SU-DHL-6 (cell line): ENCODE data around the gene GCN1.

ENCODE experiments used
- EZH2phosphoT487 ChIP-seq: fragments of 200-600 bp; sonication (generic), shearing (Covaris generic); conservative IDR thresholded peaks from 2 replicates; pipeline ENCODE4 v1.6.1; 2018; ENCODE audit warnings: mild to moderate bottlenecking, antibody characterized with exemption, low read length, moderate library complexity, mixed read lengths
- TF ChIP-seq, protein P1 (sequence below): fragments of 200-600 bp; sonication (generic); IDR thresholded peaks from one replicate; pipeline ENCODE4 v1.5.1; 2017; ENCODE audit warnings: antibody characterized with exemption, mild to moderate bottlenecking, low read length, moderate library complexity; ENCODE audit not compliant: insufficient read depth, poor library complexity, severe bottlenecking

DNA sequence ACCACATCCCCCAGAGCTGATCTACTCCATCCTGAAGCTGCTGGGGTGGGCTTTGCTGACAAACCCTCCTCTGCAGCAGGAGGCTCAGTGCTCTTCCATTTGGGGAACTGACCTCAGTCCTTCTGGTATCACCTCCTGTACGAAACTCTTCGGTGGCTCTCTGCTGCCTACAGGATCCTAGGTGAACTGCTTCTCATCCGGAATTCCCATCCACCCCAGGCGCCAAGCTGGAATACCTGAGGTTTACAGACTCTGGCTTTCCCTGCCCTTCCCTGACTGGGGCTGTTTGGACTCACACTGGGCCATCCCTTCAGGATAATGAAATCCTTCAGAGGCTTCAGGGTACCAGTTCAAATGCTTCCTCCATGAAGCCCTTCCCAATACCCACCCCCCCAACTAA lies 26.2 kb downstream of the GCN1 start:
- TF ChIP-seq, protein P1, sequence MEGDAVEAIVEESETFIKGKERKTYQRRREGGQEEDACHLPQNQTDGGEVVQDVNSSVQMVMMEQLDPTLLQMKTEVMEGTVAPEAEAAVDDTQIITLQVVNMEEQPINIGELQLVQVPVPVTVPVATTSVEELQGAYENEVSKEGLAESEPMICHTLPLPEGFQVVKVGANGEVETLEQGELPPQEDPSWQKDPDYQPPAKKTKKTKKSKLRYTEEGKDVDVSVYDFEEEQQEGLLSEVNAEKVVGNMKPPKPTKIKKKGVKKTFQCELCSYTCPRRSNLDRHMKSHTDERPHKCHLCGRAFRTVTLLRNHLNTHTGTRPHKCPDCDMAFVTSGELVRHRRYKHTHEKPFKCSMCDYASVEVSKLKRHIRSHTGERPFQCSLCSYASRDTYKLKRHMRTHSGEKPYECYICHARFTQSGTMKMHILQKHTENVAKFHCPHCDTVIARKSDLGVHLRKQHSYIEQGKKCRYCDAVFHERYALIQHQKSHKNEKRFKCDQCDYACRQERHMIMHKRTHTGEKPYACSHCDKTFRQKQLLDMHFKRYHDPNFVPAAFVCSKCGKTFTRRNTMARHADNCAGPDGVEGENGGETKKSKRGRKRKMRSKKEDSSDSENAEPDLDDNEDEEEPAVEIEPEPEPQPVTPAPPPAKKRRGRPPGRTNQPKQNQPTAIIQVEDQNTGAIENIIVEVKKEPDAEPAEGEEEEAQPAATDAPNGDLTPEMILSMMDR, result no peak
- TF ChIP-seq EZH2phosphoT487, result no peak
